ENCODE results near the gene SNTG2. TPM values are rescaled to one million over a fixed set of nuclear protein-coding genes. Genes with fewer than 3 reads are reported as not detected.

SNTG2 gene
- total and polyA plus RNA-seq, 7 donors = 0.26 to 1.7 (median 0.73) TPM; not detected in 2

DNA sequence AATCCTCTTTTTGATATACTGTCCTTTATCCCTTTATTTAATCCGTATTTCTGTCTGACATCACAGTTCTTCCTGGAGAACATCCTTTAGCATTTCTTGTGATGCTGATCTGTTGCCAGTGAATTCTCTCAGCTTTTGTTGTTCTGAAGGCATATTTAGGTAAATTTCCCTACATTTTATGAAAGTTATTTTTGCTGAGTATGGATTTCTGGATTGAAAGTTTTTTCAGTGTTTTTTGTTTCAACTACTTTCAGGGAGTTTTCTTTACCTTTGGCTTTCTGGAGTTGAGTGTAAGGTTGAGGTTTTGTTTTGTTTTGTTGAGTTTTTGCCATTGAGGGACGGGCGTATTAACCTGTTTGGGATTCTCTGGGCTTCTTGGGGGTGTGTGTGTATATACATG lies 22.5 kb downstream of the SNTG2 start:
- Histone ChIP-seq H3K4me3 (no peak overlapping the region), H3K27ac (no peak overlapping the region), H3K27me3 (ENCODE audit: insufficient read depth in 3 of 3, low read length in 2 of 3) (no peaks in the 10 kb centered on the region), H3K9me3 (no peaks in the 10 kb centered on the region), H3K4me1 (no peaks in the 10 kb centered on the region), H3K36me3 (ENCODE audit: insufficient read depth in 1 of 2, low read depth in 1 of 2) (no peaks in the 10 kb centered on the region)
- 84 to 85% (median 85%) methylated on average over 3 of the region's 3 CpGs for WGBS, 3 donors
- DNase-seq (no peak), ATAC-seq (no peak)
- intact Hi-C loops (cut with DNase I) = no loop called here
- TF ChIP-seq, protein P1, sequence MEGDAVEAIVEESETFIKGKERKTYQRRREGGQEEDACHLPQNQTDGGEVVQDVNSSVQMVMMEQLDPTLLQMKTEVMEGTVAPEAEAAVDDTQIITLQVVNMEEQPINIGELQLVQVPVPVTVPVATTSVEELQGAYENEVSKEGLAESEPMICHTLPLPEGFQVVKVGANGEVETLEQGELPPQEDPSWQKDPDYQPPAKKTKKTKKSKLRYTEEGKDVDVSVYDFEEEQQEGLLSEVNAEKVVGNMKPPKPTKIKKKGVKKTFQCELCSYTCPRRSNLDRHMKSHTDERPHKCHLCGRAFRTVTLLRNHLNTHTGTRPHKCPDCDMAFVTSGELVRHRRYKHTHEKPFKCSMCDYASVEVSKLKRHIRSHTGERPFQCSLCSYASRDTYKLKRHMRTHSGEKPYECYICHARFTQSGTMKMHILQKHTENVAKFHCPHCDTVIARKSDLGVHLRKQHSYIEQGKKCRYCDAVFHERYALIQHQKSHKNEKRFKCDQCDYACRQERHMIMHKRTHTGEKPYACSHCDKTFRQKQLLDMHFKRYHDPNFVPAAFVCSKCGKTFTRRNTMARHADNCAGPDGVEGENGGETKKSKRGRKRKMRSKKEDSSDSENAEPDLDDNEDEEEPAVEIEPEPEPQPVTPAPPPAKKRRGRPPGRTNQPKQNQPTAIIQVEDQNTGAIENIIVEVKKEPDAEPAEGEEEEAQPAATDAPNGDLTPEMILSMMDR (IDR thresholded peaks at IDR 0.05) = no peak

GRCh38 chr2:974054-974453 lies 23.4 kb downstream of the SNTG2 start:
- no peaks in the 10 kb centered on the region for H3K27me3 ChIP-seq (ENCODE audit: insufficient read depth in 3 of 3, low read length in 2 of 3)
- TF ChIP-seq, protein P1 (IDR thresholded peaks at IDR 0.05) = no peak
- ATAC-seq (no peak), DNase-seq (no peak)
- no peaks in the 10 kb centered on the region for H3K9me3 ChIP-seq
- H3K27ac ChIP-seq = no peak overlapping the region
- H3K4me3 ChIP-seq = no peak overlapping the region
- no peaks in the 10 kb centered on the region for H3K36me3 ChIP-seq (ENCODE audit: insufficient read depth in 1 of 2, low read depth in 1 of 2)
- WGBS, 3 donors = 66 to 79% (median 71%) methylated on average over 8 of the region's 8 CpGs
- no peaks in the 10 kb centered on the region for H3K4me1 ChIP-seq
- intact Hi-C loops (cut with DNase I) = no loop called here

- Histone ChIP-seq H3K9me3 (no peaks in the 10 kb centered on the region), H3K36me3 (ENCODE audit: insufficient read depth in 1 of 2, low read depth in 1 of 2) (no peaks in the 10 kb centered on the region), H3K4me3 (no peak overlapping the region), H3K4me1 (no peaks in the 10 kb centered on the region), H3K27ac (no peak overlapping the region), H3K27me3 (ENCODE audit: insufficient read depth in 3 of 3, low read length in 2 of 3) (no peaks in the 10 kb centered on the region)
- intact Hi-C loops (cut with DNase I) = no loop called here
- DNase-seq = no peak
- ATAC-seq = no peak
- WGBS, 3 donors = 5 to 8% (median 5%) methylated on average over 2 of the region's 2 CpGs
- TF ChIP-seq, protein P1 (IDR thresholded peaks at IDR 0.05) = no peak
These were observed 23.9 kb downstream of the SNTG2 start for GRCh38 chr2:974502-974901.

- DNase-seq (no peak), ATAC-seq (no peak)
- Histone ChIP-seq H3K36me3 (ENCODE audit: insufficient read depth in 1 of 2, low read depth in 1 of 2) (no peaks in the 10 kb centered on the region), H3K4me3 (no peak overlapping the region), H3K9me3 (no peaks in the 10 kb centered on the region), H3K27me3 (ENCODE audit: insufficient read depth in 3 of 3, low read length in 2 of 3) (no peaks in the 10 kb centered on the region), H3K27ac (no peak overlapping the region), H3K4me1 (no peaks in the 10 kb centered on the region)
- intact Hi-C loops (cut with DNase I) = no loop called here
- WGBS, 3 donors = 63 to 74% (median 64%) methylated on average over 4 of the region's 4 CpGs
- TF ChIP-seq, protein P1 (IDR thresholded peaks at IDR 0.05) = no peak
These were observed 24.4 kb downstream of the SNTG2 start for GRCh38 chr2:975095-975494.
